ENCODE results near the gene POLR2B.

DNA sequence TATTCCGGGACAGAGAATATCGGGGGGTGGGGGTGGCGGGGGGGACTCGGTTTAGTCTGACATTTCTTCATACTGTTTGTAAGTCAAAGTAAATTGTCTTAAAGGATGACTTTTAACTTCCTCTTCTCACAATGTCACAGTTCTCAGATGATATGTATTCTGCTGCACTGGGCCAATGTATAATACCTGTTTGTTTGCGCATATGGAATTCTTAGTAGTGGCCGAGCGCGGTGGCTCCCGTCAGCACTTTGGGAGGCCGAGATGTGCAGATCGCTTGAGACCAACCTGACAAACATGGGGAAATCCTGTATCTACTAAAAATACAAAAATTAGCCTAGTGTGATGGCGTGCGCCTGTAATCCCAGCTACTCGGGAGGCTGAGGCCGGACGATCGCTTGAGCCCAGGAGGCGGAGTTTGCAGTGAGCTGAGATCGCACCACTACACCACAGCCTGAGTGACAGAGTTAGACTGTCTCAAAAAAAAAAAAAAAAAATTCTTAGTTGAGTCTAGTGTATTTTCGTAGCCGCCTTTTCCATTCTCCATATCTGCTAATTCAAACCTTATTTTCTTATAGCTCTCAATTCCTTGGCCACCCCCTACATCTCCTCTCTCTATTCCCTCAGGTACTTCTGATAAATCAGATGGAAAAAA, 851 bp downstream of the POLR2B start:
- TF ChIP-seq, protein P1, sequence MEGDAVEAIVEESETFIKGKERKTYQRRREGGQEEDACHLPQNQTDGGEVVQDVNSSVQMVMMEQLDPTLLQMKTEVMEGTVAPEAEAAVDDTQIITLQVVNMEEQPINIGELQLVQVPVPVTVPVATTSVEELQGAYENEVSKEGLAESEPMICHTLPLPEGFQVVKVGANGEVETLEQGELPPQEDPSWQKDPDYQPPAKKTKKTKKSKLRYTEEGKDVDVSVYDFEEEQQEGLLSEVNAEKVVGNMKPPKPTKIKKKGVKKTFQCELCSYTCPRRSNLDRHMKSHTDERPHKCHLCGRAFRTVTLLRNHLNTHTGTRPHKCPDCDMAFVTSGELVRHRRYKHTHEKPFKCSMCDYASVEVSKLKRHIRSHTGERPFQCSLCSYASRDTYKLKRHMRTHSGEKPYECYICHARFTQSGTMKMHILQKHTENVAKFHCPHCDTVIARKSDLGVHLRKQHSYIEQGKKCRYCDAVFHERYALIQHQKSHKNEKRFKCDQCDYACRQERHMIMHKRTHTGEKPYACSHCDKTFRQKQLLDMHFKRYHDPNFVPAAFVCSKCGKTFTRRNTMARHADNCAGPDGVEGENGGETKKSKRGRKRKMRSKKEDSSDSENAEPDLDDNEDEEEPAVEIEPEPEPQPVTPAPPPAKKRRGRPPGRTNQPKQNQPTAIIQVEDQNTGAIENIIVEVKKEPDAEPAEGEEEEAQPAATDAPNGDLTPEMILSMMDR (IDR thresholded peaks at IDR 0.05; ENCODE audit: insufficient read depth, low read depth, low read length) = no peak
- TF ChIP-seq EZH2 (IDR thresholded peaks at IDR 0.05; ENCODE audit: insufficient read depth, low read length) = no peak
